Uterus (tissue), 4 donors: ENCODE results near the gene ALDH7A1. TPM values are rescaled to one million over a fixed set of nuclear protein-coding genes. Genes with fewer than 3 reads are reported as not detected.
A peak's percentile ranks its signal among the peaks of the same experiment; 100 is the strongest.
"Not testable (repeated sequence)": the region's sequence is repeated elsewhere in the genome, so short reads cannot be mapped to it uniquely, and the experiment has no call there.

ENCODE experiments used
- DNase-seq, 2 donors: peaks; one replicate each; pipeline ENCODE4 v3.0.0-alpha.2; 2019 to 2020
- H3K27ac ChIP-seq, 2 donors: fragments of 200-600 bp; sonication (generic); 1 replicate in 1 of 2; 2 replicates in 1 of 2; pipeline ENCODE4 v1.5.1; 2016 to 2018
- H3K27me3 ChIP-seq, 2 donors: fragments of 200-600 bp; sonication (generic); one replicate each; pipeline ENCODE4 v1.5.1; 2018 to 2019; ENCODE audit warnings: control low read depth in 1 of 2
- H3K36me3 ChIP-seq, 2 donors: fragments of 200-600 bp; sonication (generic); one replicate each; pipeline ENCODE4 v1.5.1; 2019; ENCODE audit warnings: control low read depth in 1 of 2
- H3K4me1 ChIP-seq, 2 donors: fragments of 200-600 bp; sonication (generic); one replicate each; pipeline ENCODE4 v1.5.1; 2018 to 2019; ENCODE audit warnings: control low read depth in 1 of 2
- H3K4me3 ChIP-seq, 2 donors: fragments of 200-600 bp; sonication (generic); 1 replicate in 1 of 2; 2 replicates in 1 of 2; pipeline ENCODE4 v1.5.1; 2018 to 2019; ENCODE audit warnings: mild to moderate bottlenecking in 1 of 2
- H3K9me3 ChIP-seq, 2 donors: fragments of 200-600 bp; sonication (generic); one replicate each; pipeline ENCODE4 v1.5.1; 2019; ENCODE audit warnings: control low read depth in 1 of 2
- POLR2A ChIP-seq, 2 donors: fragments of 450-650 bp; IDR thresholded peaks; one replicate each; pipeline ENCODE4 v1.6.1; 2016; ENCODE audit warnings: antibody characterized with exemption in 2 of 2, mild to moderate bottlenecking in 1 of 2, moderate library complexity in 1 of 2
- intact Hi-C: fragments of 100-400 bp; cut with DNase I; formaldehyde crosslinking; loops from one replicate; pipeline ENCODE4 v1.15.1; 2023; ENCODE audit warnings: low total_unique reads
- total RNA-seq, 4 donors: library from RNA; depleted of rRNA in 3 of 4; stranded (reverse); fragments of >200 nt in 3 of 4; gene quantifications; one replicate each; pipeline versions ENCODE4 v1.1.0 to v1.2.4, GENCODE V29; 2014 to 2023
- TF ChIP-seq, protein P1 (sequence below), 4 experiments: fragments of 200-600 bp in 2 of 4; fragments of 450-650 bp in 2 of 4; sonication (generic) in 2 of 4; IDR thresholded peaks; one replicate each; pipeline ENCODE4 v1.5.1; 2016 to 2019; ENCODE audit warnings: antibody characterized with exemption in 4 of 4, mild to moderate bottlenecking in 2 of 4, moderate library complexity in 1 of 4
- donor health status: DM: yes; HTN: yes; CAD: no.

ALDH7A1 gene
- total RNA-seq, 4 donors from 2014 or later, result 5.9 to 94.2 (median 31.6) TPM

- intact Hi-C loops, result no loop called here
- Histone ChIP-seq H3K27me3 (no peaks in the 10 kb centered on the region), H3K9me3 (no peaks in the 10 kb centered on the region), H3K4me3 (no peak overlapping the region), H3K36me3 (no peaks in the 10 kb centered on the region), H3K4me1 (no peaks in the 10 kb centered on the region), H3K27ac (no peak overlapping the region)
- no peak for DNase-seq
- TF ChIP-seq POLR2A (IDR thresholded peaks at IDR 0.05), result no peak
- TF ChIP-seq, protein P1, sequence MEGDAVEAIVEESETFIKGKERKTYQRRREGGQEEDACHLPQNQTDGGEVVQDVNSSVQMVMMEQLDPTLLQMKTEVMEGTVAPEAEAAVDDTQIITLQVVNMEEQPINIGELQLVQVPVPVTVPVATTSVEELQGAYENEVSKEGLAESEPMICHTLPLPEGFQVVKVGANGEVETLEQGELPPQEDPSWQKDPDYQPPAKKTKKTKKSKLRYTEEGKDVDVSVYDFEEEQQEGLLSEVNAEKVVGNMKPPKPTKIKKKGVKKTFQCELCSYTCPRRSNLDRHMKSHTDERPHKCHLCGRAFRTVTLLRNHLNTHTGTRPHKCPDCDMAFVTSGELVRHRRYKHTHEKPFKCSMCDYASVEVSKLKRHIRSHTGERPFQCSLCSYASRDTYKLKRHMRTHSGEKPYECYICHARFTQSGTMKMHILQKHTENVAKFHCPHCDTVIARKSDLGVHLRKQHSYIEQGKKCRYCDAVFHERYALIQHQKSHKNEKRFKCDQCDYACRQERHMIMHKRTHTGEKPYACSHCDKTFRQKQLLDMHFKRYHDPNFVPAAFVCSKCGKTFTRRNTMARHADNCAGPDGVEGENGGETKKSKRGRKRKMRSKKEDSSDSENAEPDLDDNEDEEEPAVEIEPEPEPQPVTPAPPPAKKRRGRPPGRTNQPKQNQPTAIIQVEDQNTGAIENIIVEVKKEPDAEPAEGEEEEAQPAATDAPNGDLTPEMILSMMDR (IDR thresholded peaks at IDR 0.05), result no peak
These were observed 38.5 kb upstream of the ALDH7A1 start for GRCh38 chr5:126633552-126633951.

- H3K27me3 ChIP-seq, result no peaks in the 10 kb centered on the region
- no peak overlapping the region for H3K4me3 ChIP-seq
- H3K36me3 ChIP-seq, result no peaks in the 10 kb centered on the region
- no peaks in the 10 kb centered on the region for H3K4me1 ChIP-seq
- intact Hi-C loops, result no loop called here
- DNase-seq, result no peak
- H3K9me3 ChIP-seq, result no peaks in the 10 kb centered on the region
- no peak overlapping the region for H3K27ac ChIP-seq
- no peak for TF ChIP-seq POLR2A (IDR thresholded peaks at IDR 0.05)
- TF ChIP-seq, protein P1 (IDR thresholded peaks at IDR 0.05), result no peak
These were observed 36.9 kb upstream of the ALDH7A1 start for GRCh38 chr5:126631920-126632319.

DNA sequence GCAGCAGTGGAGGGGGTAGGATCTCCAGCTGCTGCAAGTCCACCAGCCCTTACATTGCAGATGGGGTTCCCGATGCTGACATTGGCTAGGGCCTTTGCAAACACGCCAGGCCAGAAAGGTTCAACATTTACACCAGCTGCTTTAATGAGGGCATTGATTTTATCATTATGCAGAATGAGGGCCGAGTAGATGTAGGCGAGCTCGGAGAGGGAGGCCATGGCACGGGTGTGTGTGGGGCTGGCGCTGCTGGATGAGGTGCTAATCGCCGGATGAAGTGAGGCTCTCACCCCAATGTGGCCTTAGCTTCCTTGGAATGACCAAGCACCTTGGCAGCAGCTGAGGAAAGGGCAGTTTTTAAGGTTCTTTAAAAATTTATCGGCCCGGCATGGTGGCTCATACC, 33.1 kb upstream of the ALDH7A1 start:
- Histone ChIP-seq H3K9me3 (no peaks in the 10 kb centered on the region), H3K4me1 (no peaks in the 10 kb centered on the region), H3K4me3 (no peak overlapping the region), H3K36me3 (no peaks in the 10 kb centered on the region), H3K27ac (no peak overlapping the region), H3K27me3 (no peaks in the 10 kb centered on the region)
- TF ChIP-seq POLR2A (IDR thresholded peaks at IDR 0.05), result no peak
- TF ChIP-seq, protein P1 (IDR thresholded peaks at IDR 0.05), result no peak
- no peak for DNase-seq
- intact Hi-C loops, result no loop called here

- TF ChIP-seq, protein P1 (IDR thresholded peaks at IDR 0.05), result no peak
- TF ChIP-seq POLR2A (IDR thresholded peaks at IDR 0.05), result no peak
- H3K36me3 ChIP-seq, result no peaks in the 10 kb centered on the region
- no peaks in the 10 kb centered on the region for H3K9me3 ChIP-seq
- no peak for DNase-seq
- intact Hi-C loops, result no loop called here
- H3K4me1 ChIP-seq, result no peaks in the 10 kb centered on the region
- H3K27me3 ChIP-seq, result no peaks in the 10 kb centered on the region
- no peak overlapping the region for H3K4me3 ChIP-seq
- peak overlapping the region in 1 of 2 donors; percentile 63 for H3K27ac ChIP-seq
These were observed 29.5 kb upstream of the ALDH7A1 start for GRCh38 chr5:126624534-126624933.

GRCh38 chr5:126619781-126620180, 24.8 kb upstream of the ALDH7A1 start:
- no peaks in the 10 kb centered on the region for H3K4me1 ChIP-seq
- TF ChIP-seq, protein P1 (IDR thresholded peaks at IDR 0.05), result no peak
- TF ChIP-seq POLR2A (IDR thresholded peaks at IDR 0.05), result no peak
- H3K27ac ChIP-seq, result no peak overlapping the region
- no peaks in the 10 kb centered on the region for H3K36me3 ChIP-seq
- H3K4me3 ChIP-seq, result no peak overlapping the region
- H3K9me3 ChIP-seq, result no peaks in the 10 kb centered on the region
- intact Hi-C loops, result no loop called here
- no peaks in the 10 kb centered on the region for H3K27me3 ChIP-seq
- no peak for DNase-seq

- H3K36me3 ChIP-seq, H3K27ac ChIP-seq, H3K9me3 ChIP-seq, H3K27me3 ChIP-seq, intact Hi-C loops, DNase-seq, H3K4me1 ChIP-seq, H3K4me3 ChIP-seq: not testable (repeated sequence)
These were observed 22.6 kb upstream of the ALDH7A1 start for GRCh38 chr5:126617603-126618002.
